HG03342 (cell line): Measurements from ENCODE around the gene SRRM5.
"Not testable (repeated sequence)": the region's sequence is repeated elsewhere in the genome, so short reads cannot be mapped to it uniquely, and the experiment has no call there.

ENCODE experiments used
- ATAC-seq: cut with Tn5 transposase; IDR thresholded peaks from one replicate; pipeline ENCODE4 v1.9.1; 2021; ENCODE audit warnings: mild to moderate bottlenecking, moderate library complexity; ENCODE audit not compliant: unreplicated experiment

The SRRM5 gene

DNA sequence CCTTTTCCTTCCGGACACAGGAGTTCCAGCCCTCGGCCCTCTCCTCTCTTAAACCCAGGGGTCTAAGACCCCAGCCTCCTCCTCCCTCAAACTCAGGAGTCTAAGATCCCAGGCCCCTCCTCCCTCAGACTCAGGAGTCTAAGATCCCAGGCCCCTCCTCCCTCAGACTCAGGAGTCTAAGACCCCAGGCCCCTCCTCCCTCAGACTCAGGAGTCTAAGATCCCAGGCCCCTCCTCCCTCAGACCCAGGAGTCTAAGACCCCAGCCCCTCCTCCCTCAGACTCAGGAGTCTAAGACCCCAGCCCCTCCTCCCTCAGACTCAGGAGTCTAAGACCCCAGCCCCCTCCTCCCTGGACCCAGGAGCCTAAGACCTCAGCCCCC, 23.7 kb downstream of the SRRM5 start:
- not testable (repeated sequence) for ATAC-seq

DNA sequence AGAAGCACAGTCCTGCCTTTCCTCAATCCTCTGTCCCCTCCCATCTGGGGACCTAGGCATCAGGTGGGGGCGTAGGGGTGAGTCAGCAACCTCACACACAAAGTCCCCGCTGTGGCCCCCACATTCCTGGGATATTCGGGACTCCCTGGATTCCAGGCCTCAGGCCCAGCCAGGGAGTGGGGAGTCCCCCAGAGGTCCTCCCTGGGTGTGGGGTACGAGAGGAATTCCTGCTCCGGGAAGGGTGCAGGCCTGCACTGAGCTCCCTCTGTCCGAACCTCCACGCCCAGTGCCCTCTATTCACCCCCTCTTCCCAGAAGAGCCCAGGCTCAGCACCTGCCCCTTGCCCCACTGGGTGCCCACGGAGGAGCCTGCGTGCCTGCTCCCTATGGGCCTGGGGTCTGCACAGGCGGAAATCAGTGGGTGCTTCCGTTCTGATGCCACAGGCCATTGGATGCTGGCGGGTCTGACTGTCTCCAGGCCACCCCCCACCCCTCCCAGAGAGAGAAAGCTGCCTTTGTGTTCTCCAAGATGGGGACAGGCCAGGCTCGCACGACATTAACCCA, 24.3 kb downstream of the SRRM5 start:
- ATAC-seq, result no peak

DNA sequence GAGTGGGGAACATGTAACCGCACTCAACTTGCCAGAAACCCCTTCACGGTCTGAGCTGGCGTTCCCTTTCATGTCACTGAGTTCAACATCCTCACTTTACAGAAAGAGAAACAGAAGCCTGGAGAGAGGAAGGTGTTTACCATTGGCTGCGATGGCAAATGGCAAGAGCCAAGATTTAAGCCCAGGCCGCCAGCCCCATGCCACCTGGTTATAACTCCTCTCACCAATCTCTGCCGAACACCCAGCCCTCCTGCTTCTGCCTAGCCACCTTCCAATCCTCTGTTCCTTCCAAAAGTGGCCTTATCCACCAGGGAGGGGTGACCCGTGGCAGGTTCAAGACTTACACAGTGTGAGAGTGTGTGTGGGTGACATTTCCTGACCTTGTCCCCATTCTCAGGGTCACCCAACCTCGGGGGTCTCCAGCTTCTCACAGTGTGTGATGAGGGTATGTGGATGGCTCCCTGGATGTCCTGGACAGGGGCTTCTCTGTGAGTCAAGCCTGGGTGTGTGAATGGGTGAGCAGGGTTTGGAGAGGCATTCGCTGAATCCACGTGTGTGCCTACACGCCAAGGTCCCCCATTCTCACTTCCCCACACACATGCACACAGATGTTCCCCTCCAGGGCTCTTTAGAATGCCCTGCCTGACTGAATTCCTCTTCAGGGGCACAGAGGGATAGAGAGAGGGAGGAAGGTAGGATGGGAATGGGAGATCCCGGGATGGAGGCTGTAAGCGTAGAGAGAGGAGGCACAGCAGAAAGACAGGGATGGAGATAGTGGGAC, 26.5 kb downstream of the SRRM5 start:
- no peak for ATAC-seq

DNA sequence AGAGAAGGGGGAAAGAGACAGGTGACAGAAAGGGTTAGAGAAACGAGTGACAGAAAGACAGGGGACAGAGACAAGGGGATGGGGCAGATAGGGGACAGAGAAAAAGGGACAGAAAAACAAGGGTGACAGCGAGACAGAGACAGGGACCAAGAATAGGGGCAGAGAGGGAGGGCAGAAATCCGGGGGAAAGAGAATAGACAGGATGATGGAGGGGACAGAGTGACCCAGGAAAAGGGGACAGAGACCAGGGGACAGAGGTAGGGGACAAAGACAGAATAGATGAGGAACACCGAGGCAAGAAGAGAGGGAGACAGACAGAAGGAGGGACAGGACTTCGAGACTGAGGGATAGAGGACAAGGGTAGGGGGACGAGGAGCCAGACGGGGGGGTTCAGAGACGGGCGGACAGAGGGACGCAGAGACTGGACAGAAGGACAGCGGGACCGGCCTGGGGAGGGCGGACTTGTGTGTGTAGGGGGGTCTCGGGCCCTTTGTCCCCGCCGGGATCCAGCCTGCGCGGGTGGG, 27.2 kb downstream of the SRRM5 start:
- no peak for ATAC-seq

DNA sequence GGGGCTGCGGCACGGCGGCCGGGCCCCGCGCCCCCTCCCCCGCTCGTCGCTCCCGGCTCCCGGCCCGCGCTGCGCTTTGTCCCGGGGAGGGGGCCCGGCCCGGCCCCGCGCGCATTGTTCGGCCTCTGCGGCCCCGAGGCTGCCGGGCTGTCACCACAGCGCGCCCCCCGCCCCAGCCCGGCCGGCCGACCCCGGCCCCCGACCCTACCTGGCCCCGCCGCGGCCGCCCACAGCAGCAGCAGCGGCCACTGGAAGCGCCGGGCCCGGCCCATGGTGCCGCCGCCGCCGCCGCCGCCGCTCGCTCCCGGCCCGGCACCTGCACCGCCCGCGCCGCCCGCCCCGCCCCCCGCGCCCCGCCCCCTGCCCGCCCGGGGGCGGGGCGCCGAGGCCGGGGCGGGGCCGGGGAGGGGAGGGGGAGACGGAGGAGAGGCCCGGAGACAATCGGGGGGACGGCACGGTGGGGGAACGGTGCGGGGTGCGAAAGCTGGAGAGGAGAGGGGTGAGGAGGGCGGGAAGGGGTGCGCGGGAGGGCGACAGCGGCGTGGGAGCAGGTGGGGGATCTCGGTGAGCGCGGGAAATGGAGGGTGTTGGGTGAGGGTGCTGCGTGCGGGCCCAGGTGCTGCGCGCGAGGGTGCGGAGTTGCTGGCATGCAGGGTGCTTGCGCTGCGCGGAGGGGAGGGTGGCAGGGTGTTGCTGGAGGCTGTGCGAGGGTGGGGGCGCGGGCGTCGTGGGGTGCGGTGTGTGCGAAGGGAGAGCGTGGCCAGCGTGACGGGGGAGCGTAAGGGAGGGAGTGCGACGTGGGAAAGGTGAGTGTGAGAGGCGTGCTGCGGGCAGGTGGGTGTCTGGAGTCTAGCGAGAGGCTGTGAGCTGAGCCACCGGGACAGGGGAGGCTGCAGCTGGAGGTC, 27.9 kb downstream of the SRRM5 start, which contains the start of gene CADM4:
CADM4 (minus strand) TSS at position 332 of the 905 bp plus-strand sequence; CDS start at position 272, 60 bp downstream.
- ATAC-seq, result no peak

DNA sequence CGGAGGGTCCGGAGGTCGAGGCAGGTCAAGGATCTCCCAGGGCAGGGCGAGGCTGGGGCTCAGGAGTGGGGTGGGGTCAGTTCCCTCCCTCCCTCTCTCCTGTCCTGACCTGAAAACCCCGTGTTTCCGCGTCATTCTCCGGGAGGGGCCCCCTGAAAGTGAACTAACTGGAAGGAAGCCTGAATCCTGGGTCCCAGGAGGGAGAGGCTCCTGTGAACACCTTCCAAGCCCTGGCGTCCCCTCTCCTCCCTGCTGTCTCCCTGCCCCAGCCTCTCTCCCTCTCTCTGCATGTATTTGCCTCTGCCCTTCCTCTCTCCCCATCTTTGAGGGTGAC, 28.5 kb downstream of the SRRM5 start:
- ATAC-seq, result no peak

DNA sequence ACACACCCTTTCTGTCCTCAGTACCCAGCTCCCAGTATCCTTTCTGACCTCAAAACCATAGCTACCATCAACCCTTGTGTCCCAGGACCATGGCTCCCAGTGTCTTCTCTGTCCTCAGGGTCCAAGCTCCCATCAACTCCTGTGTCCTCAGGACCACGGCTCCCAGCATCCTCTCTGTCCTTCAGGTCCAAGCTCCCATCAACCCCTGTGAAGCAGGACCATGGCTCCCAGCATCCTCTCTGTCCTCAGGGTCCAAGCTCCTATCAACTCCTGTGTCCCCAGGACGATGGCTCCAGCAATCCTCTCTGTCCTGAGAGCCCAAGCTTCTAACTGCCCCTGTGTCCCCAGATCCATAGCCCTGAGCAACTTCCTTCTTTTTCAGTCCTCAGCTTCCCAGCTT, 29.4 kb downstream of the SRRM5 start:
- ATAC-seq, result no peak

DNA sequence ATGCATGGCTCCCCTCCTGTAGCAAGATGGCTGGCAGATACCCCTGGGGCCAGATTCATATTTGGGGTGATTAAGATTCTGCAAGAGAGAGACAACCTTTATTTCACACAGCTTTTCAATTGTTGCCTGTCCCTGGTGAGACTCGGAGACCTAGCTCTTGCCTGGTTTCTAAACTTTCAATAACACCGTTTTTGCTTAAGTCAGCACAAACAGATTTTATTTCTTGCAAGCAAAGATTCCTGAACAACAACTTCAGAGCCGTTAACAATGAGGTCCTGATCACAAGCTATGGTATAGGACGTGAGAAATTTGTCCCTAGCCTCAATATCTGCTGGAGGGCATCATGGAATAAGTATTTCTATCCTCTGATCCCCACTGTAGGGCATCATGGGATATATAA, 30.6 kb downstream of the SRRM5 start:
- no peak for ATAC-seq

DNA sequence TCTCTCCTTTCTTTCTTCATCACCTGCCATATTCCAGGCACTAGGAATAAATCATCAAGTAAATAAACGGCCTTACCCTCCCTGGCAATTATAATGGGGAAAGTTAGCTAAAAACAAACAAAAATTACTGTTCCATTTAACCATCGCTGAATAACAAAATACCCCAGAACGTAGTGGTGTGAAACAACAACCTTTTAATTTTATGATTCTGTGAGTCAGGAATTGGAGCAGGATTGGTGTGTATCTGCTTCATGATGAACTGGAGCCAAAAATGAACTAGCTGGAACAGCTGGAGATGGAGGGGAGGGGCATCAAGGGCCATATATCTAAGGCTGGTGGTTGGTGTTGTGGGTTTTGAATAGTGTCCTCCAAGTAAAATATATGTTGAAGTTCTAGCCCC, 31.4 kb downstream of the SRRM5 start:
- no peak for ATAC-seq

DNA sequence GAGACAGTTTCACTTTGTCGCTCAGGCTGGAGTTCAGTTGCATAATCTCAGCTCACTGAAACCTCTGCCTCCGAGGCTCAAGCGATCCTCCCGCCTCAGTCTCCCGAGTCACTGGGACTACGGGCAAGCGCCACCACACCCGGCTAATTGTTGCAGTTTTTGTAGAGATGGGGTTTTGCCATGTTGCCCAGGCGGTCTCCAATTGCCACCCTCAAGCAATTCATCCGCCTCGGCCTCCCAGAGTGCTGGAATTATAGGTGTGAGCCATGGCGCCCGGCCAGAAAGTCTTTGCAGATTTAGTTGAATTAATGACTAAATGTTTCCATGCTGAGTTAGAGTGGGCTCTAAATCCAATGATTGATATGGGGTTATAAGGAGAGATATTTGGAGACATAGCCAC, 32.3 kb downstream of the SRRM5 start:
- no peak for ATAC-seq

DNA sequence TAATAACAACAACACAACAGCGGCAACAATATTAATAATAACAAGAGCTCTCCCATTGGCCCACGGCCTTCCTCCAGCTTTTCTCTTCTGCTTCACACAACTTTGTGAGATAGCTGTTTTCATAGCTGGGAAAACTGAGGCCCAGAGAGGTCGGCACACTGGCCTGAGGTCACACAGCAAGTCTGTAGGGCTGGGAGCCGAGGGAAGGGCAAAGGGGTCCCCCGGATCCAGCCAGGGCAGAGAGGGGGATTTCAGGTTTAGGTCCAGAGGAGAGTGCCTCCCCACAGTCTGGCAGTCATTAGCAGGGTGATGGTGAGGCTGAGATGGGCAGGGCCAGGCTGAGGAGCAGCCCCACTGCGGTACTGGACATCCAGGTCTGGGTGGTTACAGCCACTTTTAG, 36.7 kb downstream of the SRRM5 start:
- ATAC-seq, result no peak

DNA sequence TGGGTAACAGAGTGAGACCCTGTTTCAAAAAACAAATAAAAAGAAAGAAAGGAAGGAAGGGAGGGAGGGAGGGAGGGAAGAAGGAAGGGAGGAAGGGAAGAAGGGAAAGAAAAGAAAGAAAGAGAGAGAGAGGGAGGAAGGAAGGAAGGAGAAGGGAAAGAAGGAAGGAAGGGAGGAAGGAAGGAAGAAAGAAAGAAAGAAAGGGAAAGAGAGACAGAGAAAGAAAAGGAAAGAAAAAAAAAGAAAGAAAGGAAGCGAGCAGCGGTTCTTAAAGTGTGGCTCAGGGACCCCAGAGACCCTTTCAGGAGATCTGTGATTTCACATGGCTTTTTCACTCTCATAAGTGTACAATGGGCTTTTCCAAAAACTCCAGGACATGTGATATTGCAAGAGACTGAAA, 37.6 kb downstream of the SRRM5 start:
- ATAC-seq, result no peak

DNA sequence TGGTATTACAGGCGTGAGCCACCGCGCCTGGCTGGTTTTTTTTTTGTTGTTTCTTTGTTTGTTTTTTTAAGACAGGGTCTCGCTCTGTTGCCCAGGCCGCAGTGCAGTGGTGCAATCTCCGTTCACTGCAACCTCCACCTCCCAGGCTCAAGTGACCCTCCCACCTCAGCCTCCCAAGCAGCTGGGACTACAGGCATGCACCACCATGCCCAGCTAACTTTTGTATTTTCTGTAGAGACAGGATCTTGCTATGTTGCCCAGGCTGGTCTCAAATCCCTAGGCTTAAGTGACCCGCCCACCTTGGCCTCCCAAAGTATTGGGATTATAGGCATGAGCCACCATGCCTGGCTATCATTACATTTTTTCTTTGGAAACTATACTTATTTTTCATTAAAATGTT, 38.4 kb downstream of the SRRM5 start:
- ATAC-seq, result not testable (repeated sequence)

DNA sequence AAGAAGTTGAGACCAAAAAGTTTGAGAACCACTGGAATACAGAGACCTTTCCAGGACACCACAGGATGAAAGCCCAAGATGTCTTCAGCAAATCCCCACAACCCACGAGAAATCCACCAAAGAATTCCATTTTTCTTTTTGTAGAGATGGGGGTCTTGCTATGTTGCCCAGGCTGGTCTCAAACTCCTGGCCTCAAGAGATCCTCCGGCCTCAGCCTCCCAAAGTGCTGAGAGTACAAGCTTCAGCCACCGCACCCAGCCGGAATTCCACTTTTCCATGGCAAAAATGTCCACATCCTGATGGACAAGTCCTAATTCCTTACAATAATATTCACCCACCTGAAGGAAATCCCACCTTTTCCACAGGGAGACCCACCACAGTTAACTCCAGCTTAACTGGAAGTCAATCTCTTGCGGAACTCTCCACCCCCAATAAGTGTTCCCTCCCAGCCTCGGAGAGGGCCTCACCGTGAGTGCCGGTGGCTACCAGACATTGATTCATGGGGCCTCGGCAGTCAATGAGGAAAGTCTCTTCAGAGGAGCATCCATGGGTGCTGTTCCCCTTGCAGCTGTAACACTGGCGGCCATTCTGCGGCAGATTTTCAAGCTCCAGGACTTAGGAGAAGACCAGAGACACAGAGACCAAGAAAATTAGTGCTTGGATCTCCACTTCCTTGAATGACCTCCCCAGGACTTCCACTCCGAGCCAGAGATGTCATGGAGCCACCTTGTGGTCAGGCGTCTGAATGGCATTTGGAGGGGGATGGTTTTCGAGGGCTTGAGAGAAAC, 40.1 kb downstream of the SRRM5 start:
- no peak for ATAC-seq

DNA sequence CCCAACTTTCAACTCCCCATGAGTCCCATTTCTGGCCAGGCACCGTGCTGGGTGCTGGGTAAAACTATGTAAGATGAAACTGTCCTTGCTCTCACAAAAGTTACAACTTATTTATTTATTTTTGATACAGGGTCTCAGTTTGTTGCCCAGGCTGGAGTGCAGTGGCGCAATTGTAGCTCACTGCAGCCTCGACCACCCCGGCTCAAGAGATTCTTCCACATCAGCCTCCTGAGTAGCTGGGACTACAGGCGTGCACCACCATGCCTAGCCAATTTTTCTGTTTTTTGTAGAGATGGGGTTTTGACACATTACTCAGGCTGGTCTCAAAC, 40.6 kb downstream of the SRRM5 start:
- no peak for ATAC-seq

DNA sequence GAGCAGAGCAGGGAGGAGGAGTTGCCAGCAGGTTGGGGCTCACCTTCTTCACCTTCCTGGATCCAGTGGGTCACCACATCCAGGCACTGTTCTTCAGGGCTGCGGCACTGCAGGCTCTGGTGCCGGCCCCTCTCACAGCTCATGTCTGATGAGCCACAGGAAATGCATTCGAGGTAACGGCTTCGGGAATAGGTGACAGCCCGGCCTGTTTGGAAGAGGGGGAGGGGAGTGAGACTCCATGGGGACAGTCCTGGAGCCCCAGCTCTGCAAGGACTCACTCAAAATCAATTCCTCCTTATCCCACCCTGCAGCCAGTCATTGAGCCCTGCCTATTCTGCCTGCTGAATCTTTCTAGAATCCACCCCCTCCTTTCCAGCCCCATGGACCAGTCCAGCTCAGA, 44.5 kb downstream of the SRRM5 start:
- no peak for ATAC-seq

DNA sequence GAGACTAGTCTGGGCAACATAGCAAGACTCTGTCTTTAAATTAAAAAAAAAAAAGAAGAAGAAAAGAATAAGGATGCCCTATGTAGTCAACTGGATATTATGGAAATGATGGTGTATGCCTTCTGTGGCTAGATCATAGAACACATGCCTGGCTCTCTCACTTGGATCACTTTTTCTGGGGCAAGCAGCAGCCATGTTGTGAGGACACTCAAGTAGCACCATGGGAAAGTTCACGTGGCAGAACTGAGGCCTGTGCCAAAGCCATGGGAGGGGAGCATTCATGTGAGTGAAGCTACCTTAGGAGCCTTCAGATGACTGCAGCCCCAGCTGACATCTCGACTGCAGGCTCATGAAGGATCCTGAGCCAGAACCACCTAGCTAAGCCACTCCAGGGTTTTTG, 46.1 kb downstream of the SRRM5 start:
- no peak for ATAC-seq

DNA sequence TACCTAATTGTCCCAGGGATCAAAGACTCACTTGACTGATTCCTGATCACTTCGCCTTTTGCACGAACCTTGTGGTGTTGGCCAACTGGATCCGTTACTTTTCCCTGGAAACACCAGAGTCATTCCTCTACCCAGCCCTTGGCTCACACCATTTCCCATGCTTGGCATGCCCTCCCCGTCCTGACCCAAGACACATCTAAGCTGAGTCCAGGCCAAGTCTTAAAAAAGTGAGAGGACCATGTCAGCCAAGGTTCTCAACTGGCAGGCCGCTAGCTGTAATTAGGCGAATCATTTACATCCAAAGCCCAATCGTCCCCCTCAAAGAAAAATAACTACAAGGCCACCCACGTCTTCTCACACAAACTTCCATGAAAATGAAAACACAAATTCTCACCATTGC, 46.6 kb downstream of the SRRM5 start:
- ATAC-seq, result no peak

DNA sequence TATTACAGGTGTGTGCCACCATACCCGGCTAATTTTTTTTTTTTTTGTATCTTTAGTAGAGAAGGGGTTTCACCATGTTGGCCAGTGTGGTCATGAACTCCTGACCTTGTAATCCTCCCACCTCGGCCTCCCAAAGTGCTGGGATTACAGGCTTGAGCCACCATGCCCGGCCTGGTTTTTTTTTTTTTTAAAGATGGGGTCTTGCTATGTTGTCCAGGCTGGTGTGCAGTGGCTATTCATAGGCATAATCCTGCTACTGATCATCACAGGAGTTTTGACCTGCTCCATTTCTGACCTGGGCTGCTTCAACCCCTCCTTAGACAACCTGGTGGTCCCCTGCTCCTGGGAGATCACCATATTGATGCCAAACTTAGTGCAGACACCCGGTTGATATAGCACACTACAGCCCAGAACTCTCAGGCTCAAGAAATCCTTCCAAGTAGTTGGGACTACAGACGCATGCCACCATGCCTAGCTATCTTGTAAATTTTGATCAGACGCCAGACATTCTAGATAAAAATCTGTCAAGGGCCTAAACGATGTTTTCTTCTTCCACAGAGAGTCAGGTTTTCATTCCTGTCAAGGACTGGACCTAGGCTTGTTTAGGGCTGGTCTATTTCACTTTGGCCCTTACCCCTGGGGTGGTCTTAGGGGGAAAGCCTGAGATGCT, 48.5 kb downstream of the SRRM5 start:
- no peak for ATAC-seq

DNA sequence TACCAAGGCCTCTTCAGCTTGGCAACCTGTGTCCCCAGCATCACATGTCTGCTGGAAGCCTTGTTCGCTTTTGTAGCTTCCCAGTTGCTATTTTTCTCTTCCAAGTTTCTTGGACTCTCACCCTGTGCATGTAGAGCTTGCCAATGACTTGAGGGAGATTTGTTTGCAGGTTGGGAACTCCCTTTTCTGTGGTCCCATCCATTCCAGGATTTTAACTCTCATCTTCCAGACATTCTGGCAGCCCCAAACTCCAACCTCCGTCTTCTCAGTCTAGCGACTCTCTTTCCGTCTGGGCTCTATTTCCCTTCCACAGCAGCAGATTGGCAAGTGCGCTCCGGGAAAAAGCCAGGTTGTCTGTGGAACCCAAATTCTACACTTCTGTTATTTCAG, 49.1 kb downstream of the SRRM5 start:
- ATAC-seq, result no peak

DNA sequence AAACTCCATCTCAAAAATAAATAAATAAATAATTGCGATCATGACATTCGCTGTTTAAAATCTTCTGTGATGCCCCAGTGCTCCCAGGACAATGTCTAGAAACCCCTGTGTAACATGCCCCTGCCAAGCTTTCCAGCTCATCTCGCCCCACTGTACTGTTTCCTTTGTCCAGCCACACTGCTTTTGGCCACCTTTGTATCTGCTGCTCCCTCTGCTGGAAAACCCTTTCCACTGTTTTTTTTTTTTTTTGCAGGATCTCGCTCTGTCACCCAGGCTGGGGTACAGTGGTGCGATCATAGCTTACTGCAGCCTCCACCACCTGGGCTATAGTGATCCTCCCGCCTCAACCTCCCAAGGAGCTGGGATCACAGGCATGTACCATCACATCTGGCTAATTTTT, 50.6 kb downstream of the SRRM5 start:
- no peak for ATAC-seq
